HG03378 (cell line): ENCODE results near the gene PLEKHM2.

Experiments
- ATAC-seq: cut with Tn5 transposase; IDR thresholded peaks from one replicate; pipeline ENCODE4 v1.9.1; 2021; ENCODE audit warnings: mild to moderate bottlenecking, moderate library complexity; ENCODE audit not compliant: unreplicated experiment

PLEKHM2 gene

GRCh38 chr1:15722836-15723532 lies 38.9 kb downstream of the PLEKHM2 start:
- ATAC-seq: no peak

GRCh38 chr1:15723631-15724246 lies 39.6 kb downstream of the PLEKHM2 start:
- no peak for ATAC-seq

GRCh38 chr1:15724949-15725880 lies 41.1 kb downstream of the PLEKHM2 start:
- no peak for ATAC-seq

GRCh38 chr1:15726508-15726907 lies 42.4 kb downstream of the PLEKHM2 start:
- ATAC-seq: no peak

- ATAC-seq: no peak
These were observed 42.9 kb downstream of the PLEKHM2 start for GRCh38 chr1:15727021-15727420.

GRCh38 chr1:15727424-15727823 lies 43.3 kb downstream of the PLEKHM2 start:
- ATAC-seq: no peak

- no peak for ATAC-seq
These were observed 43.9 kb downstream of the PLEKHM2 start for GRCh38 chr1:15727866-15728534.

GRCh38 chr1:15728937-15729657 lies 45.0 kb downstream of the PLEKHM2 start:
- ATAC-seq: no peak

GRCh38 chr1:15730423-15730822 lies 46.3 kb downstream of the PLEKHM2 start:
- ATAC-seq: no peak

- no peak for ATAC-seq
These were observed 46.8 kb downstream of the PLEKHM2 start for GRCh38 chr1:15730936-15731335.

GRCh38 chr1:15731735-15732685 lies 47.9 kb downstream of the PLEKHM2 start:
- no peak for ATAC-seq

GRCh38 chr1:15732686-15733081 lies 48.6 kb downstream of the PLEKHM2 start:
- no peak for ATAC-seq

- no peak for ATAC-seq
These were observed 49.2 kb downstream of the PLEKHM2 start for GRCh38 chr1:15733218-15733725.

GRCh38 chr1:15733726-15734226 lies 49.7 kb downstream of the PLEKHM2 start:
- no peak for ATAC-seq

GRCh38 chr1:15734296-15734695 lies 50.2 kb downstream of the PLEKHM2 start:
- no peak for ATAC-seq

GRCh38 chr1:15734901-15735300 lies 50.8 kb downstream of the PLEKHM2 start:
- no peak for ATAC-seq

GRCh38 chr1:15735304-15736037 lies 51.4 kb downstream of the PLEKHM2 start:
- ATAC-seq: no peak
